Spleen (tissue), 11 donors: ENCODE measurements around the gene MYO3B. TPM values are rescaled to one million over a fixed set of nuclear protein-coding genes. Genes with fewer than 3 reads are reported as not detected.

Source experiments
- DNase-seq: peaks from one replicate; pipeline ENCODE4 v3.0.0-alpha.2; 2020
- H3K27ac ChIP-seq, 8 donors: fragments of 200-600 bp; sonication (generic) in 7 of 8; 1 replicate in 4 of 8; 2 replicates in 4 of 8; pipeline versions ENCODE4 v1.5.0 to v1.8.0; 2016 to 2021; ENCODE audit warnings: inconsistent platforms in 4 of 8, mild to moderate bottlenecking in 4 of 8, moderate library complexity in 1 of 8
- H3K27me3 ChIP-seq, 7 donors: fragments of 200-600 bp; sonication (generic) in 6 of 7; replicated peaks in 1 of 7; 1 replicate in 4 of 7; 2 replicates in 3 of 7; pipeline versions ENCODE4 v1.5.0 to v1.8.0; 2016 to 2021; ENCODE audit warnings: inconsistent platforms in 3 of 7, mild to moderate bottlenecking in 1 of 7
- H3K36me3 ChIP-seq, 6 donors: fragments of 200-600 bp; sonication (generic) in 5 of 6; 1 replicate in 4 of 6; 2 replicates in 2 of 6; pipeline versions ENCODE4 v1.5.0 to v1.8.0; 2016 to 2021; ENCODE audit warnings: inconsistent platforms in 2 of 6
- H3K4me1 ChIP-seq, 6 donors: fragments of 200-600 bp; sonication (generic) in 5 of 6; 1 replicate in 3 of 6; 2 replicates in 3 of 6; pipeline versions ENCODE4 v1.5.0 to v1.8.0; 2016 to 2021; ENCODE audit warnings: inconsistent platforms in 3 of 6
- H3K4me3 ChIP-seq, 8 donors: fragments of 200-600 bp; sonication (generic) in 7 of 8; 1 replicate in 4 of 8; 2 replicates in 4 of 8; pipeline versions ENCODE4 v1.5.0 to v1.8.0; 2016 to 2021; ENCODE audit warnings: inconsistent platforms in 4 of 8, mild to moderate bottlenecking in 4 of 8, moderate library complexity in 2 of 8
- H3K9me3 ChIP-seq, 8 donors: fragments of 200-600 bp; sonication (generic) in 7 of 8; 1 replicate in 4 of 8; 2 replicates in 4 of 8; pipeline versions ENCODE4 v1.5.0 to v1.8.0; 2016 to 2021; ENCODE audit warnings: inconsistent platforms in 4 of 8
- CTCF ChIP-seq, 11 experiments: fragments of 200-600 bp in 7 of 11; fragments of 450-650 bp in 4 of 11; sonication (generic) in 4 of 11; IDR thresholded peaks in 8 of 11; conservative IDR thresholded peaks in 3 of 11; 1 replicate in 7 of 11; 2 replicates in 4 of 11; pipeline versions ENCODE4 v1.4.0 to v1.8.0; 2016 to 2021; ENCODE audit warnings: antibody characterized with exemption in 11 of 11, inconsistent platforms in 4 of 11, mild to moderate bottlenecking in 1 of 11
- POLR2A ChIP-seq, 3 donors: fragments of 450-650 bp; IDR thresholded peaks; one replicate each; pipeline ENCODE4 v1.5.1; 2017; ENCODE audit warnings: antibody characterized with exemption in 3 of 3, mild to moderate bottlenecking in 1 of 3
- POLR2AphosphoS5 ChIP-seq, 3 donors: sonication (generic); formaldehyde crosslinking; IDR thresholded peaks; one replicate each; pipeline ENCODE4 v1.5.1; 2017; ENCODE audit warnings: antibody characterized with exemption in 3 of 3
- WGBS, 5 donors: extraction: QIAGEN DNeasy Blood & Tissue Kit in 3 of 5; methylation state at CpG; one replicate each; pipeline versions ENCODE4 v1.1.5 to v1.1.7; 2013 to 2018; 5-methylcytosine and 5-hydroxymethylcytosine counted together
- intact Hi-C: fragments of 100-400 bp; cut with DNase I; formaldehyde crosslinking; loops from one replicate; pipeline ENCODE4 v1.15.0; 2023; ENCODE audit warnings: low total_unique reads
- polyA plus RNA-seq, 3 donors: library from polyadenylated mRNA; stranded (reverse); fragments of 200-250 nt; gene quantifications; one replicate each; pipeline ENCODE4 v1.2.1, GENCODE V29; 2013
- total RNA-seq, 7 donors: library from RNA; depleted of rRNA in 3 of 7; stranded (reverse); fragments of >200 nt in 3 of 7; fragmentation: NEBNext Ultra II Directional in 4 of 7; extraction: Animal tissue kit (Norgen Biotek cat#: 25700) in 4 of 7; gene quantifications; one replicate each; pipeline versions ENCODE4 v1.1.0 to v1.2.1, GENCODE V29; 2016 to 2021
- donor health status: healthy with polysubstance abuse.
- donor health status: DM: no; HTN: no; CAD: no; lungs with moderate emphysema.
- donor health status: DM: no; HTN: no; CAD: no.
- donor health status: Bipolar disorder and iron deficiency.
- donor health status: healthy.
- donor health status: DM: no; HTN: no; CAD: no.
- donor health status: DM: yes; HTN: yes; CAD: no.

The MYO3B gene
- total and polyA plus RNA-seq, 10 donors, result 0.03 to 2.0 (median 0.58) TPM; not detected in 4

GRCh38 chr2:170509452-170510193 lies 331.7 kb downstream of the MYO3B start:
- Histone ChIP-seq H3K4me1 (peaks cover 0 to 19% (median 2%) of the 10 kb centered on the region in 6 donors), H3K36me3 (no peaks in the 10 kb centered on the region), H3K27me3 (peaks cover 0 to 11% (median 0%) of the 10 kb centered on the region in 7 donors), H3K27ac (no peak overlapping the region), H3K9me3 (no peaks in the 10 kb centered on the region), H3K4me3 (no peak overlapping the region)
- no peak for DNase-seq
- TF ChIP-seq POLR2A (IDR thresholded peaks at IDR 0.05) (no peak), CTCF (IDR thresholded peaks at IDR 0.05 in 8 of 11, conservative IDR thresholded peaks at IDR 0.05 in 3 of 11) (no peak), POLR2AphosphoS5 (IDR thresholded peaks at IDR 0.05) (no peak)
- WGBS, 5 donors, result 71 to 89% (median 81%) methylated on average over 8 of the region's 8 CpGs
- intact Hi-C loops, result no loop called here

DNA sequence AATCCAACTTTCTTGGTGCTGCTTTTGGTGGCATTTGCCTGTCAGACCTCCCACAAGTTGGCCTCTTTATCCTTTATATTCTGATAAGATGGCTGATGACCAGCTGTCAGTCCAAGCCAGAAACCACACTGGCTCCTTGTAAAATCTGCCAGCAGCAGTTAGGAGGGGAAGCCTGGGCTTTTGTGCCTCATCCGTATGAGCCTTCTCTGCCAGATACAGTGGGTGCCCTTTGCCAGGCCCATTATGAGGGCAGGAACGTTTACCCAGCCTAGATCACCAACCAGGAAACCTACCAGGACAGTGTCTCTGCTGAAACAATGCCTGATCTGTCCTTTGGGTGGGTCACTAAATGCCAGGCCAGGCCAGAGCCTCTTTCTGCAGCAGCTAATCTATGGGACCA lies 334.3 kb downstream of the MYO3B start:
- Histone ChIP-seq H3K9me3 (no peaks in the 10 kb centered on the region), H3K36me3 (no peaks in the 10 kb centered on the region), H3K27me3 (peaks cover 0 to 6% (median 0%) of the 10 kb centered on the region in 7 donors), H3K4me1 (peaks cover 0 to 9% (median 0%) of the 10 kb centered on the region in 6 donors), H3K27ac (no peak overlapping the region), H3K4me3 (no peak overlapping the region)
- DNase-seq, result no peak
- intact Hi-C loops, result no loop called here
- 56 to 100% (median 67%) methylated on average over 1 to 2 of the region's 2 CpGs for whole genome bisulfite sequencing, 5 donors
- TF ChIP-seq POLR2AphosphoS5 (IDR thresholded peaks at IDR 0.05) (no peak), POLR2A (IDR thresholded peaks at IDR 0.05) (no peak)

DNA sequence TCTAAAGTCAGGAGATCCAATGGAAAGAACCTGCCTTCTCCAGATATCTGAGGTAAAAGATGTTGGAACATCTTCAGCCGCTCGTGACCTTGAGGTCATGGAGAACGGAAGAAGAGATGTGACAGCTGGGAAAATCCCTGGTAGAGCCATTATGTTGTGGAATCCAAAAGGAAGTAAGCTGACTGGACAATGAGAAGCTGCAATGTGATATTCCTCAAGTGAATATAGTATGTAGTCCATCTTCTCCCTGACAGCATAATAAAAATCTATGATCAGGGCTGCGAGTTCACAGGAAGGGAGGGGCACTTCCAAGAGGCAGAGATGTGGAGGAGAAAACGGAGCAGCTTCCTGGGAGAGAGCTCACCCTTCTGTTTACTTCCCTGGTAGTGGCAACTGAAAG lies 336.2 kb downstream of the MYO3B start:
- intact Hi-C loops, result no loop called here
- Histone ChIP-seq H3K4me1 (no peaks in the 10 kb centered on the region), H3K9me3 (no peaks in the 10 kb centered on the region), H3K27ac (no peak overlapping the region), H3K4me3 (no peak overlapping the region), H3K27me3 (peaks cover 0 to 6% (median 0%) of the 10 kb centered on the region in 7 donors), H3K36me3 (no peaks in the 10 kb centered on the region)
- DNase-seq, result no peak
- WGBS, 5 donors, result 53 to 77% (median 56%) methylated on average over 5 of the region's 5 CpGs
- no peak for TF ChIP-seq POLR2AphosphoS5 (IDR thresholded peaks at IDR 0.05)
- TF ChIP-seq CTCF (IDR thresholded peaks at IDR 0.05 in 8 of 11, conservative IDR thresholded peaks at IDR 0.05 in 3 of 11), result no peak
- no peak for TF ChIP-seq POLR2A (IDR thresholded peaks at IDR 0.05)

DNA sequence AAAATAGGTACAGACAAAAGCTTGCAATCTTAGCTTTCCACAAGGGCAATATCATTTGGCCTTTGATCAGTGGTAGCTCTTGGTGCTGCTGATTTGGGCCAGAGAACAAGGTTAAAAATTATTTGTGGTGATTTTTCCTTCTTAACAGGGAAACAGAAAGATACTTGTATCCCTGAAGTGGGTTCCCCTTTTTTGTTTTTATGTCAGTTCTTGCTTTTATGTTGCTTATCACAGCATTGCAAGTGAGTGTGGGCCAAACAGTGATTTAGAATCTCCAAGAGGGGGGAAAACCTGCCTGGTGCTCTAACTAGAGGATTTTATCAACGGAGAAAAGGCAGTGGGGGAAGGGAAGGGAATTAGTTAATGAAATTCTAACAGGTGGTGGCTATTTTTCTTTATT lies 339.6 kb downstream of the MYO3B start:
- H3K27ac ChIP-seq, result no peak overlapping the region
- H3K4me3 ChIP-seq, result no peak overlapping the region
- 19 to 26% (median 21%) methylated on average over 1 of the region's 1 CpG for WGBS, 5 donors
- intact Hi-C loops, result no loop called here
- no peaks in the 10 kb centered on the region for H3K9me3 ChIP-seq
- TF ChIP-seq POLR2AphosphoS5 (IDR thresholded peaks at IDR 0.05) (no peak), CTCF (IDR thresholded peaks at IDR 0.05 in 8 of 11, conservative IDR thresholded peaks at IDR 0.05 in 3 of 11) (no peak), POLR2A (IDR thresholded peaks at IDR 0.05) (no peak)
- no peaks in the 10 kb centered on the region for H3K4me1 ChIP-seq
- DNase-seq, result no peak
- peaks cover 0 to 6% (median 0%) of the 10 kb centered on the region in 7 donors for H3K27me3 ChIP-seq
- no peaks in the 10 kb centered on the region for H3K36me3 ChIP-seq
